Fibroblast of lung (primary cell): ENCODE measurements around the gene MSTN. TPM values are rescaled to one million over a fixed set of nuclear protein-coding genes. Genes with fewer than 3 reads are reported as not detected.

Source experiments
- DNase-seq, 2 donors: peaks; one replicate each; pipeline versions ENCODE4 v3.0.0 to v3.0.0-alpha.2; 2010; ENCODE audit warnings: low read depth in 2 of 2
- H2AFZ ChIP-seq: 2 replicates; pipeline ENCODE4 v1.5.1; 2012; ENCODE audit warnings: low read length, control low read depth, inconsistent platforms
- H3K27ac ChIP-seq: 2 replicates; pipeline ENCODE4 v1.5.1; 2011; ENCODE audit warnings: low read length, control low read depth; ENCODE audit not compliant: insufficient read depth
- H3K27me3 ChIP-seq: 2 replicates; pipeline ENCODE4 v1.5.1; 2011; ENCODE audit warnings: mild to moderate bottlenecking, low read length; ENCODE audit not compliant: control insufficient read depth, insufficient read depth
- H3K36me3 ChIP-seq: 2 replicates; pipeline ENCODE4 v1.5.1; 2011; ENCODE audit warnings: low read length; ENCODE audit not compliant: control insufficient read depth, insufficient read depth
- H3K4me1 ChIP-seq: 2 replicates; pipeline ENCODE4 v1.5.1; 2011; ENCODE audit warnings: low read length; ENCODE audit not compliant: control insufficient read depth, insufficient read depth; ENCODE audit errors: extremely low read depth
- H3K4me2 ChIP-seq: 2 replicates; pipeline ENCODE4 v1.5.1; 2011; ENCODE audit warnings: low read length, control low read depth; ENCODE audit not compliant: insufficient read depth; ENCODE audit errors: extremely low read depth
- H3K4me3 ChIP-seq, 4 experiments: fragments of 200-600 bp in 1 of 4; sonication (generic) in 1 of 4; replicated peaks in 1 of 4; 2 replicates each; pipeline ENCODE4 v1.5.1; 2011 to 2016; ENCODE audit warnings: low read length in 4 of 4, low read depth in 3 of 4, mild to moderate bottlenecking in 3 of 4, control low read depth in 2 of 4, inconsistent platforms in 1 of 4, mixed read lengths in 1 of 4; ENCODE audit not compliant: insufficient read depth in 1 of 4; ENCODE audit errors: control extremely low read depth in 1 of 4
- H3K79me2 ChIP-seq: 2 replicates; pipeline ENCODE4 v1.5.1; 2012; ENCODE audit warnings: mild to moderate bottlenecking, low read length, inconsistent platforms; ENCODE audit not compliant: control insufficient read depth, insufficient read depth
- H3K9ac ChIP-seq: 2 replicates; pipeline ENCODE4 v1.5.1; 2011; ENCODE audit warnings: mild to moderate bottlenecking, low read length, control low read depth; ENCODE audit not compliant: insufficient read depth
- H3K9me3 ChIP-seq: 2 replicates; pipeline ENCODE4 v1.5.1; 2012; ENCODE audit warnings: low read depth, low read length; ENCODE audit not compliant: control insufficient read depth, insufficient read depth
- H4K20me1 ChIP-seq: 2 replicates; pipeline ENCODE4 v1.5.1; 2011; ENCODE audit warnings: low read length; ENCODE audit not compliant: control insufficient read depth, insufficient read depth; ENCODE audit errors: extremely low read depth
- CTCF ChIP-seq, 2 donors: IDR thresholded peaks in 1 of 2; conservative IDR thresholded peaks in 1 of 2; 1 replicate in 1 of 2; 2 replicates in 1 of 2; pipeline ENCODE4 v1.5.1; 2011 to 2012; ENCODE audit warnings: low read length in 2 of 2, control low read depth in 1 of 2, inconsistent platforms in 1 of 2, low read depth in 1 of 2, mild to moderate bottlenecking in 1 of 2
- EZH2 ChIP-seq: IDR thresholded peaks from 2 replicates; pipeline ENCODE4 v1.5.1; 2012; ENCODE audit warnings: low read length, control low read depth, mild to moderate bottlenecking; ENCODE audit errors: missing control alignments
- polyA plus RNA-seq, 2 donors: library from polyadenylated mRNA; depleted of rRNA in 1 of 2; stranded (reverse) in 1 of 2; unstranded in 1 of 2; fragments of >200 nt; gene quantifications; 2 replicates each; pipeline ENCODE4 v1.2.1, GENCODE V29; 2011 to 2012; ENCODE audit warnings: missing spikeins in 1 of 2
- total RNA-seq: library from RNA; depleted of rRNA; stranded (reverse); fragments of >200 nt; gene quantifications from 2 replicates; pipeline ENCODE4 v1.2.1, GENCODE V29; 2014

MSTN gene
- total and polyA plus RNA-seq, 2 donors (not counting 1 experiment from before 2014, with no cell fraction given): 3.1 to 19.6 TPM

- Histone ChIP-seq H3K27ac (no peak overlapping the region), H3K4me2 (peak overlapping the region; percentile 89), H3K4me3 (peak overlapping the region; percentile 7 to 30 (median 24)), H3K27me3 (no peaks in the 10 kb centered on the region), H2AFZ (peak overlapping the region; percentile 85), H3K79me2 (no peaks in the 10 kb centered on the region), H3K9me3 (no peaks in the 10 kb centered on the region), H4K20me1 (no peaks in the 10 kb centered on the region), H3K36me3 (no peaks in the 10 kb centered on the region), H3K4me1 (no peaks in the 10 kb centered on the region), H3K9ac (no peak overlapping the region)
- DNase-seq: no peak
- TF ChIP-seq EZH2 (no peak), CTCF (conservative IDR thresholded peaks at IDR 0.05 in 1 of 2, IDR thresholded peaks at IDR 0.05 in 1 of 2; ENCODE audit: low read depth in 1 of 2, low read length in 2 of 2) (no peak)
Observed at GRCh38 chr2:190062053-190062452, 476 bp downstream of the MSTN start.

- no peak overlapping the region for H2AFZ ChIP-seq
- H3K9me3 ChIP-seq: no peaks in the 10 kb centered on the region
- DNase-seq: no peak
- TF ChIP-seq CTCF (conservative IDR thresholded peaks at IDR 0.05 in 1 of 2, IDR thresholded peaks at IDR 0.05 in 1 of 2; ENCODE audit: low read depth in 1 of 2, low read length in 2 of 2) (no peak), EZH2 (no peak)
- no peaks in the 10 kb centered on the region for H3K27me3 ChIP-seq
- H3K36me3 ChIP-seq: no peaks in the 10 kb centered on the region
- H3K4me2 ChIP-seq: no peak overlapping the region
- no peaks in the 10 kb centered on the region for H4K20me1 ChIP-seq
- no peak overlapping the region for H3K4me3 ChIP-seq
- H3K4me1 ChIP-seq: no peaks in the 10 kb centered on the region
- H3K9ac ChIP-seq: no peak overlapping the region
- no peak overlapping the region for H3K27ac ChIP-seq
- no peaks in the 10 kb centered on the region for H3K79me2 ChIP-seq
Observed at GRCh38 chr2:190060626-190061025, 1.9 kb downstream of the MSTN start.

- Histone ChIP-seq H3K9me3 (no peaks in the 10 kb centered on the region), H2AFZ (no peak overlapping the region), H3K4me2 (no peak overlapping the region), H3K79me2 (no peaks in the 10 kb centered on the region), H3K9ac (no peak overlapping the region), H3K27me3 (no peaks in the 10 kb centered on the region), H3K36me3 (no peaks in the 10 kb centered on the region), H3K4me1 (no peaks in the 10 kb centered on the region), H3K27ac (no peak overlapping the region), H3K4me3 (no peak overlapping the region), H4K20me1 (no peaks in the 10 kb centered on the region)
- no peak for DNase-seq
- TF ChIP-seq EZH2 (no peak), CTCF (conservative IDR thresholded peaks at IDR 0.05 in 1 of 2, IDR thresholded peaks at IDR 0.05 in 1 of 2; ENCODE audit: low read depth in 1 of 2, low read length in 2 of 2) (no peak)
Observed at GRCh38 chr2:190060019-190060418, 2.5 kb downstream of the MSTN start.
